SH-SY5Y (cell line): Measurements from ENCODE around the gene NR3C2.

Experiments
- GATA2 ChIP-seq: IDR thresholded peaks from 2 replicates; pipeline ENCODE4 v1.6.1; 2011; ENCODE audit warnings: mild to moderate bottlenecking, low read depth, low read length
- GATA3 ChIP-seq: IDR thresholded peaks from 2 replicates; pipeline ENCODE4 v1.6.1; 2011; ENCODE audit warnings: low read depth, mild to moderate bottlenecking, low read length, moderate library complexity

GRCh38 chr4:148067301-148067916, 374.8 kb downstream of the NR3C2 start:
- TF ChIP-seq GATA3, result no peak
- TF ChIP-seq GATA2, result no peak
